A673 (cell line): ENCODE measurements around the gene TMEM260. TPM values are rescaled to one million over a fixed set of nuclear protein-coding genes. Genes with fewer than 3 reads are reported as not detected.
A peak's percentile ranks its signal among the peaks of the same experiment; 100 is the strongest.

Source experiments
- BruUV-seq: library from RNA; stranded (reverse); fragments of 400-500 nt; replicated peaks from 2 replicates; lab custom pipeline; 2021; lab: Mats Ljungman, UMichigan
- CTCF ChIA-PET: fragments of 300-600 bp; sonication (Branson Sonifier 250); formaldehyde crosslinking; loops from one replicate; lab custom pipeline; 2022; ENCODE audit warnings: antibody characterized with exemption; lab: Charles Lee
- POLR2A ChIA-PET: fragments of 300-600 bp; sonication (Branson Sonifier 250); formaldehyde crosslinking; loops from one replicate; lab custom pipeline; 2022; ENCODE audit warnings: antibody characterized with exemption; ENCODE audit not compliant: low non-redundant PET; lab: Charles Lee
- DNase-seq: peaks from one replicate; pipeline ENCODE4 v3.0.0-alpha.2; 2015; ENCODE audit warnings: low spot score
- H3K27ac ChIP-seq: fragments of 200-600 bp; sonication (generic); 2 replicates; pipeline ENCODE4 v1.5.1; 2016; ENCODE audit warnings: mixed run types, low read depth, mild to moderate bottlenecking, mixed read lengths, antibody characterized with exemption, low read length; ENCODE audit not compliant: poor library complexity, severe bottlenecking
- H3K27me3 ChIP-seq: fragments of 200-600 bp; sonication (generic); replicated peaks from 2 replicates; pipeline ENCODE4 v1.6.1; 2017; ENCODE audit warnings: mixed run types, low read depth, mild to moderate bottlenecking, mixed read lengths, antibody characterized with exemption, low read length; ENCODE audit not compliant: insufficient read depth, poor library complexity
- H3K36me3 ChIP-seq: fragments of 200-600 bp; sonication (generic); 2 replicates; pipeline ENCODE4 v1.6.1; 2016; ENCODE audit warnings: mixed run types, mild to moderate bottlenecking, mixed read lengths, antibody characterized with exemption, low read length; ENCODE audit not compliant: insufficient read depth, poor library complexity, severe bottlenecking
- H3K4me1 ChIP-seq: fragments of 200-600 bp; sonication (generic); 2 replicates; pipeline ENCODE4 v1.6.1; 2017; ENCODE audit warnings: mixed run types, mild to moderate bottlenecking, mixed read lengths, antibody characterized with exemption, low read length; ENCODE audit not compliant: insufficient read depth, poor library complexity, severe bottlenecking
- H3K4me3 ChIP-seq: fragments of 200-600 bp; sonication (generic); 2 replicates; pipeline ENCODE4 v1.5.1; 2016; ENCODE audit warnings: low read depth, mixed run types, mild to moderate bottlenecking, mixed read lengths, low read length; ENCODE audit not compliant: poor library complexity, severe bottlenecking
- H3K9me3 ChIP-seq: fragments of 200-600 bp; sonication (generic); 2 replicates; pipeline ENCODE4 v1.6.1; 2016; ENCODE audit warnings: mixed run types, low read depth, mild to moderate bottlenecking, mixed read lengths, antibody characterized with exemption, low read length; ENCODE audit not compliant: poor library complexity, severe bottlenecking
- CTCF ChIP-seq: fragments of 300-800, 200-600 bp; sonication (generic); conservative IDR thresholded peaks from 2 replicates; pipeline ENCODE4 v1.5.1; 2017; ENCODE audit warnings: low read depth, mild to moderate bottlenecking, antibody characterized with exemption, low read length, moderate library complexity, mixed read lengths
- EZH2 ChIP-seq: fragments of 200-600 bp; sonication (generic); IDR thresholded peaks from 2 replicates; pipeline ENCODE4 v1.6.1; 2017; ENCODE audit warnings: borderline replicate concordance, low read depth, mild to moderate bottlenecking, mixed read lengths, antibody characterized with exemption, low read length; ENCODE audit not compliant: poor library complexity, severe bottlenecking
- intact Hi-C: fragments of 100-400 bp; cut with micrococcal nuclease; formaldehyde crosslinking; loops from one replicate; pipeline ENCODE4 v1.10.0; 2022; ENCODE audit not compliant: unreplicated experiment
- total RNA-seq: library from RNA; stranded (reverse); gene quantifications from 2 replicates; pipeline ENCODE4 v1.2.3, GENCODE V29; 2021

Gene TMEM260
- total RNA-seq, 1 experiment from 2014 or later = 23.2 TPM

GRCh38 chr14:56676042-56676441 lies 96.4 kb downstream of the TMEM260 start:
- DNase-seq = no peak
- no peaks in the 10 kb centered on the region for H3K4me1 ChIP-seq
- ChIA-PET POLR2A (no interaction called here), CTCF (no interaction called here)
- no peak for TF ChIP-seq EZH2
- H3K36me3 ChIP-seq = no peaks in the 10 kb centered on the region
- no peak overlapping the region for H3K27ac ChIP-seq
- no peaks in the 10 kb centered on the region for H3K27me3 ChIP-seq
- no TSS peak for BruUV-seq
- H3K9me3 ChIP-seq = no peaks in the 10 kb centered on the region
- intact Hi-C loops = no loop called here
- H3K4me3 ChIP-seq = no peak overlapping the region

GRCh38 chr14:56678838-56679237 lies 99.2 kb downstream of the TMEM260 start:
- no peaks in the 10 kb centered on the region for H3K27me3 ChIP-seq
- TF ChIP-seq CTCF (no peak), EZH2 (no peak)
- H3K4me3 ChIP-seq = no peak overlapping the region
- BruUV-seq = no TSS peak
- intact Hi-C loops = no loop called here
- no peak for DNase-seq
- H3K36me3 ChIP-seq = no peaks in the 10 kb centered on the region
- H3K9me3 ChIP-seq = no peaks in the 10 kb centered on the region
- ChIA-PET POLR2A (no interaction called here), CTCF (no interaction called here)
- H3K4me1 ChIP-seq = no peaks in the 10 kb centered on the region
- H3K27ac ChIP-seq = no peak overlapping the region

- peak; percentile 35 for DNase-seq
- Histone ChIP-seq H3K4me3 (no peak overlapping the region), H3K9me3 (no peaks in the 10 kb centered on the region), H3K27me3 (no peaks in the 10 kb centered on the region), H3K27ac (no peak overlapping the region), H3K36me3 (no peaks in the 10 kb centered on the region), H3K4me1 (no peaks in the 10 kb centered on the region)
- intact Hi-C loops = no loop called here
- CTCF ChIA-PET = no interaction called here
- POLR2A ChIA-PET = no interaction called here
- TF ChIP-seq CTCF (peak; percentile 35; the same call in 1 of the 2 replicates), EZH2 (no peak)
- no TSS peak for BruUV-seq
These were observed 106.8 kb downstream of the TMEM260 start for GRCh38 chr14:56686416-56686815.

- H3K36me3 ChIP-seq = no peaks in the 10 kb centered on the region
- TF ChIP-seq EZH2 (no peak), CTCF (no peak)
- no peaks in the 10 kb centered on the region for H3K4me1 ChIP-seq
- no peaks in the 10 kb centered on the region for H3K9me3 ChIP-seq
- intact Hi-C loops = no loop called here
- ChIA-PET CTCF (no interaction called here), POLR2A (no interaction called here)
- H3K27ac ChIP-seq = no peak overlapping the region
- DNase-seq = no peak
- H3K27me3 ChIP-seq = no peaks in the 10 kb centered on the region
- no peak overlapping the region for H3K4me3 ChIP-seq
- no TSS peak for BruUV-seq
These were observed 107.5 kb downstream of the TMEM260 start for GRCh38 chr14:56687123-56687522.
